ENCODE data around the gene DPCD. TPM values are rescaled to one million over a fixed set of nuclear protein-coding genes. Genes with fewer than 3 reads are reported as not detected.

DPCD gene
- polyA plus RNA-seq, 4 donors: 42.3 to 48.7 (median 45.0) TPM

- DNase-seq (ENCODE audit: low read depth in 4 of 4, low spot score in 2 of 4): no peak
Measured at GRCh38 chr10:101566333-101567164, 21.6 kb upstream of the DPCD start.

- no peak for DNase-seq (ENCODE audit: low read depth in 4 of 4, low spot score in 2 of 4)
Measured at GRCh38 chr10:101567165-101568006, 20.7 kb upstream of the DPCD start.

DNA sequence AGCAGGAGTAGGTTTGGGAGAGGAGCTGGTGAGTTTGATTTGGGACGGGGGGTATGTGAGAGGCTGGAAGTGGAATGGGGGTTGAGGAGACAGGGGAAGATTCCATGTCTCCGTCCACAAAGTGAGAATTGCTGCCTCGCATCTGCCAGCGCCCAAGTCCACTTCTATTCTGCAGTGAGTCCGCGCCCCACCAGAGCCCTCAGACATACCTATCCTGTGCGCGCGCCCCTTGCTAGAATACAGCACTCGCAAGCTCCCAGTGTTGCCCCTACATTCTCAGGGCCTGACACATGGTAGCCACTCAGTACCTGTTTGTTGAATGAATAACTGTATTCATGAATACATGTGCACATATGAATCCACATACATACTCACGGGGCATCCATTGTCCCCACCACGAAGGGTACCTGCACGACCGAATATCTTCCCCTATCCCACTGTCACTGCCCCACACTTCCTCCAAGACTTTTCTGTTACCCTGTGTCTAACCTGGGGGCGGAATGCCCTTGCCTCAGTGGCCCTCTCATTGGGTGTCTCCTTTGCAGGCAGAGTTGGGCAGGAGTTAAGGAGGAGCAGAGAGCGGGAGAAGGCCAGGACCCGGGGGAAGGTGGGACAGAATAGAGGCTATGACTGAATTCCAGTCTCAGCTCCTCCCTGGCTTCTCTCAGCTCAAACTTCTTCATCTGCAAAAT lies 19.9 kb upstream of the DPCD start:
- DNase-seq (ENCODE audit: low read depth in 4 of 4, low spot score in 2 of 4): no peak

- DNase-seq (ENCODE audit: low read depth in 4 of 4, low spot score in 2 of 4): no peak
Measured at GRCh38 chr10:101569323-101569621, 18.8 kb upstream of the DPCD start.

- peak in 1 of 4 donors; percentile 56 for DNase-seq (ENCODE audit: low read depth in 4 of 4, low spot score in 2 of 4)
Measured at GRCh38 chr10:101569622-101570427, 18.3 kb upstream of the DPCD start.

DNA sequence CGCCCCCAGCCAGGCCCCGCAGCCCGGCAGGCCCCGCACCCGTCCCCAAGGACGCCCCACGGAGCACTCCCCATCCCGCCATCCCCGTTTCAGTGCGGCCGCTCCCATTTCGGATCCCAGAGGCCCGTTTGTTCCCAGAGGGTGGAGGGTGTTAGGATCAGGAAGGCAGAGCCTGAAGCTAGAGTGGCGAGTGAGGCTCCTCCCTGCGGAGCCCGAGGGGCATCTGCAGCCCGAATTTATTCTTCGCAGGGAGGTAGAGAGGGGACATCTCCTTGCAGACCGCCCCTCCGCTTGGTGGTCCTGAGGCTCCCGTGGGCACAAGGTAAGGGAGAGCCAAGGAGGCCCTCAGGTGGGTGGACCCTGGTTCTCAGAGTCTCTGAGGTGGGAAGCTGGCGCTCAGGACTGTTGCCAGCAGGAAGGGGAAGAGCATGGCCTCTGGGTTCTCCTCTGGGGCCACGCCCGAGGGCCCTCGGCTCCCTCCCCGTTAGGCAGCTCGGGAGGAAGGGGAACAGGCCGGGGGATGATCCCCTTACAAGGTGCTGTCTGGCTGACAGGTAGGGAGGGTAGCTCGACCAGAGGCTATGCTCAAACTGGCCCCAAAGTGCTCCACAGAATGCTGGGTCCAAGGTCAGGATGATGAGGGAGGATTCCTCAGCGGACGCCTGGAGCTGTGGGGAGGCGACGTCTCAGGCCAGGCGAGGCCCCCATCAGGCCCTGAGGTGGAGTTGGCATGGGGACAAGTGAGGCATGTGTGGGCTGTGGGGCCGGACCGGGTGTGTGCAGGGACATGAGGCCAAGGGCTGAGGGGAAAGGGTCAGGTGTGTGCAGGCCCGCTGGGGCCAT lies 17.5 kb upstream of the DPCD start:
- DNase-seq (ENCODE audit: low read depth in 4 of 4, low spot score in 2 of 4): no peak

- DNase-seq (ENCODE audit: low read depth in 4 of 4, low spot score in 2 of 4): no peak
Measured at GRCh38 chr10:101571271-101571925, 16.7 kb upstream of the DPCD start.

- no peak for DNase-seq (ENCODE audit: low read depth in 4 of 4, low spot score in 2 of 4)
Measured at GRCh38 chr10:101572126-101572525, 16.0 kb upstream of the DPCD start.

DNA sequence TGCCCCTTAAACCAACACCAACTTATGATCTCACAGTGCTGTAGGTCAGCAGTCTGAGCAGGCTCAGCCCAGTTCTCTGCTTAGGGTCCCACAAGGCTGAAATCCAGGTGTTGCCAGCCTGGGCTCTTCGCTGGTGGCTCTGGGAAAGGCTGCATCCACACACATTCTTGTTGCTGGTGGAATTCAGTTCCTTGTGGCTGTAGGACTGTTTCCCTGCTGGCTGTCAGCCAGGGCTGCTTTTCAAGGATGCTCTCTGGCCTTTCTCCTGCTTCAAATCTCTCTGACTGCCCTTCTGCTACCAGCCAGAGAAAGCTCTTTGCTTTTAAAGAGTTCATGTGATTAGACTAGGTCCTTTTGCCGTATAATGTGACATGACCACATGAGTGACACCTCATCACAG lies 15.3 kb upstream of the DPCD start:
- DNase-seq (ENCODE audit: low read depth in 4 of 4, low spot score in 2 of 4): no peak

DNA sequence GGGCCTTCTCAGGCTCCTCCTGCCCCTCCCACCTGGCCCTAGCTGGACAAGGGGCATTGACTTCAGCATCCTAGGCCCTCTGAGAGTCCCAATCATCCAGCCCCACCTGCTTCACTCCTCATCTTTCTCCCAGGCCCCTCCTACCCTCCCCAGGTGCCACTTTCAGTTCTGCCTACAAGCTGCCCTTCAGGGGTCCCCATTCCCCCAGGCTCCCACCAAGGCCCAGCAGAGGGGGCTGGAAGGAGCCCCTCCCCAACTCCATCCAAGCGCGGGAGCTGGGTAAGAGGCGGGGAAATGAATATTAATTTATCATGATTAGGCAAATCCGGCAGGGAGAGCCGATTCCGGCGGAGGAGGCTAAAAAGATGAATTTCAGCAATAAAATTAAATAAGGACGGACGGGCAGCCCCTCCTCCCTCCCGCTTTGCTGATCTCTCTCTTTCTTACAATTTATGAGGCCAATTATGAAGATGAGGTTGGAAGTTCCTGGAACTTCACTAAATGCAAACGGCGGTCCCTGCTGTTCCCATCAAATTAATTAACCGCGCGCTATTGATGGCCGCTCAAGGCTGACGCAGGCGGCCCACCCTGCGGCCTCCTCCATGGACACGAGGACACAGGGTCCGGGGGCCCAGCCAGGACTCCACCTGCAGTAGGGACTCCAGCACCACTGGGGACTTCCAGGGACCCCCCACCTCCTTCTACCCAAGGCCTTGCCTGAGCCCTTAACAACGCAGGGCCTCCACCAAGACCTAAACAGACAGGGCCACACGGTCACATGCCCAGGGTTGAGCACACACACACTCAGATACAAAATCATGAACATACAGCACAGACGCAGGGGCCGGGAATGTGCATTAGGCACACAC lies 14.0 kb upstream of the DPCD start:
- no peak for DNase-seq (ENCODE audit: low read depth in 4 of 4, low spot score in 2 of 4)

DNA sequence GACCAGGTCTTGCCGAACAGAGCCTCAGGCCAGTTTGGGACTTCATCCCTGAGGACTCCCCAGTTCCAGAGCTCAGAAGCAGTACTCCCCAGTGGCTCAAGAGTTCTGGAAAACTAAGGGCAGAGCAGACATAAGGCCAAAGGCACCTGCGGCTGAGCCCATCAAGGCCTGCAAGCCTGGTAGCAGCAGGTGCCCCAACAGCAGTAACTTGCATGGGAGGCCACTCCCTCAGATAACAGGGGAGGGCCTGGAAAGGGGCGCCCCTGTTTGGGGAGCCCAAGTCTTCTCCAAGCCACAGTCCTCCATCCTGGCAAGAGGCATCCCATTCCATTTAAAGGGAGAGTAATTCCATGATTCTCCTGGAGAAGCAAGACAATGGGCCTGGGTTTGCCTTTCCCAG lies 13.0 kb upstream of the DPCD start:
- no peak for DNase-seq (ENCODE audit: low read depth in 4 of 4, low spot score in 2 of 4)

DNA sequence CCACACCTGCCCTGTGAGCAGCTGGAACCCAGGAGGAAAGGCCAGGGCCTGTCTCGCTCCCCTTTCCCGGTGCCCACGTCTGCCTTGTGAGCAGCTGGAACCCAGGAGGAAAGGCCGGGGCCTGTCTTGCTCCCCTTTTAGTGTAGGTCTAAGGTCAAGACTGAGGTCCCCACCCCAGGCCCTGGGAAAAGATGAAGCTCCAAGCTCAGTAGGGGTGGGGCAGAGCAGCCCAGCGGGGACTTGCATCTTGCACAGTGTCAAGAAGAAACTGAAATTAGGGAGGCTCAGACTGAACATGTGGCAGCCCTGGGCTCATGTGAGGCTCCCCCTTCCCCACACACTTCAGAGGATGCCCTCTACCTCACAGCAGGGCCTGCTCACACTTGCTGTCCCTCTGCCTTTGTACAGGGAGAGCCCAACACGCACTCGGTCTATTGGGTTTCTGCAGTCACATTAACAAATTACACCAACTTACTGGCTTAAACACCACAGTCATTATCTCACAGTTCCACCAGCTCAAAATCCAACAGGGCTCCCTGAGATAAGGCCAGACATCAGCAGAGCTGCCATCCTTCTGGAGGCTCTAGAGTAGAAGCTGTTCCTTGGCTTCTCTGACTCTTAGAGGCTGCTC lies 12.4 kb upstream of the DPCD start:
- DNase-seq (ENCODE audit: low read depth in 4 of 4, low spot score in 2 of 4): no peak

DNA sequence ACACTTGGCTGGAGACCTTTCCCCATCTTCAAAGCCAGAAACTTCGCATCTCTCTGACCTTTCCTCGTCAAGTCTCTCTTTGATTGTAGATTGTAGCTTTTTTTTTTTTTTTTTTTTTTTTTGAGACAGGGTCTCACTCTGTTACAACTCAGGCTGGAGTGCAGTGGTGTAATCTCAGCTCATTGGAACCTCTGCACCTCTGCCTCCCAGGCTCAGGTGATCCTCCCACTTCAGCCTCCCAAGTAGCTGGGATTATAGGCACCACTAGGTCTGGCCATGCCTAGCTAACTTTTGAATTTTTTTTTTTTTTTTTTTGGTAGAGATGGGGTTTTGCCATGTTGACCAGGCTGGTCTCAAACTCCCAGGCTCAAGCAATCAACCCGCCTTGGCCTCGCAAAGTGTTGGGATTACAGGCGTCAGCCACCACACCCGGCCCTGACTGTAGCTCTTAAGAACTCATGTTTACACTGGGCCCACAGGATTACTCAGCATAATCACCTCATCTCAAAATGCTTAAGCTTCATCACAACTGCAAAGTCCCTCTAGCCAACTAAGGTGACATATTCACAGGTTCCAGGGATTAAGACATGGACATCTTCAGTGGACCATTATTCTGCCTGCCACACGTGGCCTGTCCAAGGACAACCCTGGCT lies 11.8 kb upstream of the DPCD start:
- no peak for DNase-seq (ENCODE audit: low read depth in 4 of 4, low spot score in 2 of 4)

DNA sequence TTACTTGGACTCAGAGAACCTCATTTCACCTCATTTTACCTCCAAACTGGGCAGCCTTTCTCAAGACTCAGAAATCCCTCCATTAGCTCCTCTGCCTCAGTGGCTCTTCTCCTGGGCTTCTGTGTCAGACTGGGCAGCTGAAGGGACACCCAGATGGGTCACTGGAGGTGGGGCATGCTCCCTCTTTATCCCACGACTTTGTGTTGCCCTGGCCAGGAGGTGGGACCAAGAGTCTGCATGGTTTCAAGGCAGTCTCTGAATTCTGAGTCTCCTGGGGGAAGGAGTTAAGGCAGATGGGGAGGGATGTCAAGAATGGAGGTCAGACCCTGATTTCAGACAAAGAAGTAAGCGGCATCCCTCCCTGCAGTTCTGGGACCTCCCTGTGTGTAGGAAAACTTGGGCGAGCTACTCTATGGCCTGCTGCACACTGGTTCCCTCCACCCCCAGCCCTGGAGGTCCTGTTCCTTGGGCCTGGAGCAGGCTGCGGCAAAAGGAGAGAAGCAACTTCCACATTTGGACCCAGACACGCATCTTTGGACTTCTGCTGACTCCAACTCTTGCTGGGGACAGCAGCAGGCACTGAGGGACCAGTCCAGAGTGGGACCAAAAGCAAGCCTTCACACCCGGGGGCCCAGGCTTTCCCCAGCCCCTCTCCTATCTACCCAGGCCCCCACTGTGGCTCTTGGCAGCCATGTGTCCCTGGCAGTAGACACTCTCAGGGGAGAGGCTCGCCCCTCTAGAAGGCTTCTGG lies 10.8 kb upstream of the DPCD start:
- DNase-seq (ENCODE audit: low read depth in 4 of 4, low spot score in 2 of 4): no peak

DNA sequence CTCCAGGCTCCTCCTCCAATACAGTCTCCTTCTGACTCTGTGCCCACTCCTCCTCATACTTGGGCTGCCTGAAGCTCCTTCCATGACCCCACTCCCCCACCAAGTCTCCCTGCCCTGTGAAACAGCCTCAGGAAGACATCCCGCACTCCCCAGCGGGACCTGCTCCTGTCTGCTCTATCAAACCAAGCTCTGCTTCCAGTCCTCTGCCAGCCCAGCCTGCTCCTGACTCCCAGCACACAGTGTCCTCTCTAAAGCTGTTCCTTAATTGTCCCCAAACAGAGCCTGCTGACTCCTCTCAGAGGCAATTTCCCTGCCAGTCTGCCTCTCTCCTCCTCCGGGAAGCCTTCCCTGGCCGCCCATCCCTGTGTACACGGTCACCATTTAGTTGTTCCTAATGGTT lies 9.9 kb upstream of the DPCD start:
- DNase-seq (ENCODE audit: low read depth in 4 of 4, low spot score in 2 of 4): no peak

- no peak for DNase-seq (ENCODE audit: low read depth in 4 of 4, low spot score in 2 of 4)
Measured at GRCh38 chr10:101578803-101579515, 9.2 kb upstream of the DPCD start.

Measured in left renal cortex interstitium (tissue), 4 donors.